Measurements from ENCODE around the gene CLMN. TPM values are rescaled to one million over a fixed set of nuclear protein-coding genes. Genes with fewer than 3 reads are reported as not detected.

CLMN gene
- total and polyA plus RNA-seq, 4 donors, result 4.5 to 33.5 (median 11.7) TPM

- H3K27me3 ChIP-seq (ENCODE audit: control insufficient read depth in 3 of 3, insufficient read depth in 3 of 3, low read length in 2 of 3), result no peaks in the 10 kb centered on the region
- ATAC-seq (ENCODE audit: insufficient read depth, low FRiP score), result no peak
- WGBS, 2 donors, result 93 to 96% methylated on average over 6 of the region's 6 CpGs
Observed at GRCh38 chr14:95274874-95275273, 44.8 kb downstream of the CLMN start.

GRCh38 chr14:95274279-95274678 lies 45.4 kb downstream of the CLMN start:
- peaks cover 0 to 6% (median 0%) of the 10 kb centered on the region in 5 donors for H3K4me1 ChIP-seq (ENCODE audit: control insufficient read depth in 5 of 5, insufficient read depth in 5 of 5, low read length in 5 of 5)
- ATAC-seq (ENCODE audit: insufficient read depth, low FRiP score) (no peak), DNase-seq (no peak)

More at GRCh38 chr14:95274874-95275273, 44.8 kb downstream of the CLMN start:
- no peak for TF ChIP-seq CTCF (IDR thresholded peaks at IDR 0.05; ENCODE audit: control extremely low read depth, extremely low read depth)
- H3K9ac ChIP-seq (ENCODE audit: insufficient read depth in 1 of 2, low read length in 2 of 2), result no peak overlapping the region
- no peak overlapping the region for H3K27ac ChIP-seq (ENCODE audit: low read depth in 1 of 2, low read length in 1 of 2)
- peaks cover 0 to 4% (median 0%) of the 10 kb centered on the region in 5 donors for H3K4me1 ChIP-seq (ENCODE audit: control insufficient read depth in 5 of 5, insufficient read depth in 5 of 5, low read length in 5 of 5)
- no peaks in the 10 kb centered on the region for H3K9me3 ChIP-seq (ENCODE audit: control insufficient read depth in 4 of 4, insufficient read depth in 3 of 4, low read length in 3 of 4)
- H3K36me3 ChIP-seq (ENCODE audit: control insufficient read depth in 4 of 4, insufficient read depth in 4 of 4, low read length in 4 of 4), result no peaks in the 10 kb centered on the region
- DNase-seq, result no peak
- H3K4me3 ChIP-seq, result no peak overlapping the region

GRCh38 chr14:95273001-95273978 lies 46.4 kb downstream of the CLMN start:
- TF ChIP-seq CTCF (IDR thresholded peaks at IDR 0.05; ENCODE audit: control extremely low read depth, extremely low read depth), result no peak
- DNase-seq (no peak), ATAC-seq (ENCODE audit: insufficient read depth, low FRiP score) (no peak)
- H3K9ac ChIP-seq (ENCODE audit: insufficient read depth in 1 of 2, low read length in 2 of 2), result no peak overlapping the region
- 81 to 82% methylated on average over 17 of the region's 17 CpGs for WGBS, 2 donors
- no peaks in the 10 kb centered on the region for H3K27me3 ChIP-seq (ENCODE audit: control insufficient read depth in 3 of 3, insufficient read depth in 3 of 3, low read length in 2 of 3)
- no peaks in the 10 kb centered on the region for H3K36me3 ChIP-seq (ENCODE audit: control insufficient read depth in 4 of 4, insufficient read depth in 4 of 4, low read length in 4 of 4)
- no peak overlapping the region for H3K27ac ChIP-seq (ENCODE audit: low read depth in 1 of 2, low read length in 1 of 2)
- peaks cover 0 to 6% (median 0%) of the 10 kb centered on the region in 5 donors for H3K4me1 ChIP-seq (ENCODE audit: control insufficient read depth in 5 of 5, insufficient read depth in 5 of 5, low read length in 5 of 5)
- H3K4me3 ChIP-seq, result no peak overlapping the region
- H3K9me3 ChIP-seq (ENCODE audit: control insufficient read depth in 4 of 4, insufficient read depth in 3 of 4, low read length in 3 of 4), result no peaks in the 10 kb centered on the region

More at GRCh38 chr14:95274279-95274678, 45.4 kb downstream of the CLMN start:
- Histone ChIP-seq H3K4me3 (no peak overlapping the region), H3K27me3 (ENCODE audit: control insufficient read depth in 3 of 3, insufficient read depth in 3 of 3, low read length in 2 of 3) (no peaks in the 10 kb centered on the region), H3K36me3 (ENCODE audit: control insufficient read depth in 4 of 4, insufficient read depth in 4 of 4, low read length in 4 of 4) (no peaks in the 10 kb centered on the region), H3K9ac (ENCODE audit: insufficient read depth in 1 of 2, low read length in 2 of 2) (no peak overlapping the region), H3K27ac (ENCODE audit: low read depth in 1 of 2, low read length in 1 of 2) (no peak overlapping the region), H3K9me3 (ENCODE audit: control insufficient read depth in 4 of 4, insufficient read depth in 3 of 4, low read length in 3 of 4) (no peaks in the 10 kb centered on the region)
- TF ChIP-seq CTCF (IDR thresholded peaks at IDR 0.05; ENCODE audit: control extremely low read depth, extremely low read depth), result no peak
- WGBS, 2 donors, result 90% methylated on average over 7 of the region's 7 CpGs

All from lung (tissue), 12 donors.